MM.1S (cell line): ENCODE data around the gene NCKAP5.

Experiments
- DNase-seq: peaks from one replicate; pipeline ENCODE4 v3.0.0-alpha.2; 2015
- H2AFZ ChIP-seq: fragments of 300-600 bp; sonication (generic); 2 replicates; pipeline ENCODE4 v1.6.0; 2016; ENCODE audit warnings: antibody characterized with exemption, low read length
- H3F3A ChIP-seq: fragments of 300-600 bp; sonication (generic); 2 replicates; pipeline ENCODE4 v1.6.1; 2016; ENCODE audit warnings: mild to moderate bottlenecking, antibody characterized with exemption, low read length, moderate library complexity, mixed read lengths; ENCODE audit not compliant: insufficient read depth
- H3K27ac ChIP-seq: fragments of 300-600 bp; sonication (generic); 2 replicates; pipeline ENCODE4 v1.5.1; 2016; ENCODE audit warnings: mild to moderate bottlenecking, low read length
- H3K27me3 ChIP-seq: fragments of 300-600 bp; sonication (generic); replicated peaks from 2 replicates; pipeline ENCODE4 v1.6.0; 2016; ENCODE audit warnings: low read length; ENCODE audit not compliant: insufficient read depth
- H3K36me3 ChIP-seq: fragments of 300-600 bp; sonication (generic); replicated peaks from 2 replicates; pipeline ENCODE4 v1.6.1; 2016; ENCODE audit warnings: mild to moderate bottlenecking, low read length, mixed read lengths; ENCODE audit not compliant: insufficient read depth
- H3K4me1 ChIP-seq: fragments of 300-600 bp; sonication (generic); 2 replicates; pipeline ENCODE4 v1.6.1; 2016; ENCODE audit warnings: low read length, mixed read lengths
- H3K4me2 ChIP-seq: fragments of 300-600 bp; sonication (generic); 2 replicates; pipeline ENCODE4 v1.6.0; 2016; ENCODE audit warnings: low read depth, low read length
- H3K4me3 ChIP-seq: fragments of 300-600 bp; sonication (generic); 2 replicates; pipeline ENCODE4 v1.5.1; 2016; ENCODE audit warnings: low read length, mixed read lengths
- H3K79me2 ChIP-seq: fragments of 300-600 bp; sonication (generic); 2 replicates; pipeline ENCODE4 v1.6.1; 2016; ENCODE audit warnings: mixed run types, low read length, mixed read lengths
- H3K9ac ChIP-seq: fragments of 300-600 bp; sonication (generic); 2 replicates; pipeline ENCODE4 v1.6.1; 2016; ENCODE audit warnings: low read length, mixed read lengths
- H3K9me2 ChIP-seq: fragments of 300-600 bp; sonication (generic); replicated peaks from 2 replicates; pipeline ENCODE4 v1.6.1; 2016; ENCODE audit warnings: mild to moderate bottlenecking, low read length, mixed read lengths; ENCODE audit not compliant: insufficient read depth
- H3K9me3 ChIP-seq: fragments of 300-600 bp; sonication (generic); replicated peaks from 2 replicates; pipeline ENCODE4 v1.6.1; 2016; ENCODE audit warnings: mild to moderate bottlenecking, low read length, mixed read lengths; ENCODE audit not compliant: insufficient read depth
- H4K20me1 ChIP-seq: fragments of 300-600 bp; sonication (generic); 2 replicates; pipeline ENCODE4 v1.6.1; 2016; ENCODE audit warnings: mild to moderate bottlenecking, low read length, moderate library complexity, mixed read lengths; ENCODE audit not compliant: insufficient read depth
- CTCF ChIP-seq: fragments of 300-600 bp; sonication (generic); IDR thresholded peaks from 2 replicates; pipeline ENCODE4 v1.5.1; 2016; ENCODE audit warnings: antibody characterized with exemption, low read length, mixed read lengths
- EZH2 ChIP-seq: fragments of 300-600 bp; sonication (generic); optimal IDR thresholded peaks from 2 replicates; pipeline ENCODE3; 2017; ENCODE audit warnings: low read depth, mild to moderate bottlenecking, antibody characterized with exemption, low read length, mixed read lengths
- EZH2phosphoT487 ChIP-seq: fragments of 300-600 bp; sonication (generic); IDR thresholded peaks from 2 replicates; pipeline ENCODE4 v1.6.1; 2018; ENCODE audit warnings: antibody characterized with exemption, low read length

Gene NCKAP5

GRCh38 chr2:133409581-133410285 is 158.5 kb downstream of the NCKAP5 start:
- Histone ChIP-seq H3F3A (no peaks in the 10 kb centered on the region), H3K9me3 (no peaks in the 10 kb centered on the region), H3K4me1 (peaks cover 12% of the 10 kb centered on the region), H3K4me2 (no peak overlapping the region), H3K9me2 (no peaks in the 10 kb centered on the region), H3K9ac (no peak overlapping the region), H4K20me1 (no peaks in the 10 kb centered on the region), H2AFZ (no peak overlapping the region), H3K27me3 (no peaks in the 10 kb centered on the region), H3K79me2 (no peaks in the 10 kb centered on the region), H3K36me3 (no peaks in the 10 kb centered on the region), H3K27ac (no peak overlapping the region), H3K4me3 (no peak overlapping the region)
- TF ChIP-seq EZH2 (no peak), EZH2phosphoT487 (no peak), CTCF (no peak)
- no peak for DNase-seq

GRCh38 chr2:133408671-133409070 is 159.6 kb downstream of the NCKAP5 start:
- no peaks in the 10 kb centered on the region for H3F3A ChIP-seq
- no peak overlapping the region for H3K27ac ChIP-seq
- no peak overlapping the region for H2AFZ ChIP-seq
- H3K4me2 ChIP-seq: no peak overlapping the region
- no peaks in the 10 kb centered on the region for H3K36me3 ChIP-seq
- H3K79me2 ChIP-seq: no peaks in the 10 kb centered on the region
- no peak overlapping the region for H3K4me3 ChIP-seq
- no peaks in the 10 kb centered on the region for H3K9me3 ChIP-seq
- H3K9me2 ChIP-seq: no peaks in the 10 kb centered on the region
- no peak for TF ChIP-seq EZH2phosphoT487
- TF ChIP-seq CTCF: no peak
- TF ChIP-seq EZH2: no peak
- H3K9ac ChIP-seq: no peak overlapping the region
- peaks cover 13% of the 10 kb centered on the region for H3K4me1 ChIP-seq
- no peaks in the 10 kb centered on the region for H3K27me3 ChIP-seq
- no peak for DNase-seq
- no peaks in the 10 kb centered on the region for H4K20me1 ChIP-seq

GRCh38 chr2:133407341-133407740 is 160.9 kb downstream of the NCKAP5 start:
- Histone ChIP-seq H3K4me3 (no peak overlapping the region), H3K9me2 (no peaks in the 10 kb centered on the region), H3K9ac (no peak overlapping the region), H3K36me3 (no peaks in the 10 kb centered on the region), H3K9me3 (no peaks in the 10 kb centered on the region), H3K4me1 (peaks cover 13% of the 10 kb centered on the region), H3K4me2 (no peak overlapping the region), H3K27me3 (no peaks in the 10 kb centered on the region), H2AFZ (no peak overlapping the region), H4K20me1 (no peaks in the 10 kb centered on the region), H3F3A (no peaks in the 10 kb centered on the region), H3K79me2 (no peaks in the 10 kb centered on the region), H3K27ac (no peak overlapping the region)
- TF ChIP-seq CTCF: no peak
- no peak for TF ChIP-seq EZH2phosphoT487
- no peak for TF ChIP-seq EZH2
- no peak for DNase-seq
